Measurements from ENCODE around the gene GCN1. TPM values are rescaled to one million over a fixed set of nuclear protein-coding genes. Genes with fewer than 3 reads are reported as not detected.

The GCN1 gene
- total RNA-seq, 1 experiment from 2014 or later: 181 TPM

- no peak for TF ChIP-seq FOXP1 (CRISPR knock-in tag; IDR thresholded peaks at IDR 0.05; ENCODE audit: borderline replicate concordance)
- no peak for TF ChIP-seq USF1 (CRISPR knock-in tag; IDR thresholded peaks at IDR 0.05)
- TF ChIP-seq ZNF317 (CRISPR knock-in tag; IDR thresholded peaks at IDR 0.05; ENCODE audit: borderline replicate concordance, low read depth): no peak
- no peak for TF ChIP-seq ATF1 (CRISPR knock-in tag; IDR thresholded peaks at IDR 0.05)
- TF ChIP-seq NFYB (CRISPR knock-in tag; conservative IDR thresholded peaks at IDR 0.05; ENCODE audit: low read depth): no peak
- no peak for TF ChIP-seq HMGXB4 (CRISPR knock-in tag; IDR thresholded peaks at IDR 0.05)
- TF ChIP-seq TEAD1 (CRISPR knock-in tag; IDR thresholded peaks at IDR 0.05): no peak
These were observed 45.9 kb upstream of the GCN1 start (continued) for GRCh38 chr12:120240495-120240833.

GRCh38 chr12:120239776-120240494, 45.4 kb upstream of the GCN1 start:
- DNase-seq (ENCODE audit: low spot score) (no peak), ATAC-seq (no peak)
- Mint-ChIP-seq H3K4me3 (no peak overlapping the region), H3K27ac (no peak overlapping the region), H3K36me3 (no peaks in the 10 kb centered on the region), H3K27me3 (ENCODE audit: low read depth) (no peaks in the 10 kb centered on the region), H3K4me1 (peaks cover 63% of the 10 kb centered on the region), H3K9me3 (no peaks in the 10 kb centered on the region)
- TF ChIP-seq, protein P1, sequence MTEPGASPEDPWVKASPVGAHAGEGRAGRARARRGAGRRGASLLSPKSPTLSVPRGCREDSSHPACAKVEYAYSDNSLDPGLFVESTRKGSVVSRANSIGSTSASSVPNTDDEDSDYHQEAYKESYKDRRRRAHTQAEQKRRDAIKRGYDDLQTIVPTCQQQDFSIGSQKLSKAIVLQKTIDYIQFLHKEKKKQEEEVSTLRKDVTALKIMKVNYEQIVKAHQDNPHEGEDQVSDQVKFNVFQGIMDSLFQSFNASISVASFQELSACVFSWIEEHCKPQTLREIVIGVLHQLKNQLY (CRISPR knock-in tag; IDR thresholded peaks at IDR 0.05): no peak
- TF ChIP-seq NR3C1 (CRISPR knock-in tag; conservative IDR thresholded peaks at IDR 0.05; ENCODE audit: low read depth) (no peak), PRRX2 (CRISPR knock-in tag; IDR thresholded peaks at IDR 0.05) (no peak)
- TF ChIP-seq, protein P2, sequence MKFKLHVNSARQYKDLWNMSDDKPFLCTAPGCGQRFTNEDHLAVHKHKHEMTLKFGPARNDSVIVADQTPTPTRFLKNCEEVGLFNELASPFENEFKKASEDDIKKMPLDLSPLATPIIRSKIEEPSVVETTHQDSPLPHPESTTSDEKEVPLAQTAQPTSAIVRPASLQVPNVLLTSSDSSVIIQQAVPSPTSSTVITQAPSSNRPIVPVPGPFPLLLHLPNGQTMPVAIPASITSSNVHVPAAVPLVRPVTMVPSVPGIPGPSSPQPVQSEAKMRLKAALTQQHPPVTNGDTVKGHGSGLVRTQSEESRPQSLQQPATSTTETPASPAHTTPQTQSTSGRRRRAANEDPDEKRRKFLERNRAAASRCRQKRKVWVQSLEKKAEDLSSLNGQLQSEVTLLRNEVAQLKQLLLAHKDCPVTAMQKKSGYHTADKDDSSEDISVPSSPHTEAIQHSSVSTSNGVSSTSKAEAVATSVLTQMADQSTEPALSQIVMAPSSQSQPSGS (CRISPR knock-in tag; IDR thresholded peaks at IDR 0.05; ENCODE audit: borderline replicate concordance, low read depth): no peak
- TF ChIP-seq, protein P3, sequence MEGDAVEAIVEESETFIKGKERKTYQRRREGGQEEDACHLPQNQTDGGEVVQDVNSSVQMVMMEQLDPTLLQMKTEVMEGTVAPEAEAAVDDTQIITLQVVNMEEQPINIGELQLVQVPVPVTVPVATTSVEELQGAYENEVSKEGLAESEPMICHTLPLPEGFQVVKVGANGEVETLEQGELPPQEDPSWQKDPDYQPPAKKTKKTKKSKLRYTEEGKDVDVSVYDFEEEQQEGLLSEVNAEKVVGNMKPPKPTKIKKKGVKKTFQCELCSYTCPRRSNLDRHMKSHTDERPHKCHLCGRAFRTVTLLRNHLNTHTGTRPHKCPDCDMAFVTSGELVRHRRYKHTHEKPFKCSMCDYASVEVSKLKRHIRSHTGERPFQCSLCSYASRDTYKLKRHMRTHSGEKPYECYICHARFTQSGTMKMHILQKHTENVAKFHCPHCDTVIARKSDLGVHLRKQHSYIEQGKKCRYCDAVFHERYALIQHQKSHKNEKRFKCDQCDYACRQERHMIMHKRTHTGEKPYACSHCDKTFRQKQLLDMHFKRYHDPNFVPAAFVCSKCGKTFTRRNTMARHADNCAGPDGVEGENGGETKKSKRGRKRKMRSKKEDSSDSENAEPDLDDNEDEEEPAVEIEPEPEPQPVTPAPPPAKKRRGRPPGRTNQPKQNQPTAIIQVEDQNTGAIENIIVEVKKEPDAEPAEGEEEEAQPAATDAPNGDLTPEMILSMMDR (IDR thresholded peaks at IDR 0.05): no peak
- POLR2A ChIA-PET: interaction anchor here (0.5 to 1.6 kb wide), 3 partner anchors 11 to 18 kb away, joined by 5 to 6 read pairs (median 5); no protein-coding TSS in a partner anchor
- CTCF ChIA-PET: interaction anchor here (1.1 to 16.6 kb wide), 4 partner anchors 10 to 39 kb away, joined by 3 to 450 read pairs (median 28); partner anchors contain the start of genes PXN and RPLP0

GRCh38 chr12:120238839-120239445, 44.4 kb upstream of the GCN1 start:
- POLR2A ChIA-PET: interaction anchor here (0.8 to 1.6 kb wide), 4 partner anchors 10 to 53 kb away, joined by 3 to 6 read pairs (median 4); partner anchors contain the start of genes RNU4-2 and RPLP0
- no peaks in the 10 kb centered on the region for H3K27me3 Mint-ChIP-seq (ENCODE audit: low read depth)
- no peak overlapping the region for H3K27ac Mint-ChIP-seq
- no peak for TF ChIP-seq NFATC4 (CRISPR knock-in tag; IDR thresholded peaks at IDR 0.05)
- TF ChIP-seq, protein P4, sequence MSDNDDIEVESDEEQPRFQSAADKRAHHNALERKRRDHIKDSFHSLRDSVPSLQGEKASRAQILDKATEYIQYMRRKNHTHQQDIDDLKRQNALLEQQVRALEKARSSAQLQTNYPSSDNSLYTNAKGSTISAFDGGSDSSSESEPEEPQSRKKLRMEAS (CRISPR knock-in tag; IDR thresholded peaks at IDR 0.05): no peak
- no peak for TF ChIP-seq IRF2 (CRISPR knock-in tag; IDR thresholded peaks at IDR 0.05; ENCODE audit: borderline replicate concordance, low read depth)
- TF ChIP-seq CREM (CRISPR knock-in tag; IDR thresholded peaks at IDR 0.05): no peak
- TF ChIP-seq RORB (CRISPR knock-in tag; IDR thresholded peaks at IDR 0.05): no peak
- TF ChIP-seq ZNF423 (CRISPR knock-in tag; IDR thresholded peaks at IDR 0.05): no peak
- DNase-seq (ENCODE audit: low spot score) (no peak), ATAC-seq (no peak)
- CTCF ChIA-PET: interaction anchor here (0.5 to 16.6 kb wide), 5 partner anchors 8 to 52 kb away, joined by 3 to 450 read pairs (median 11); partner anchors contain the start of genes PXN and RPLP0
- no peaks in the 10 kb centered on the region for H3K36me3 Mint-ChIP-seq
- peaks cover 71% of the 10 kb centered on the region for H3K4me1 Mint-ChIP-seq
- no peak overlapping the region for H3K4me3 Mint-ChIP-seq
- H3K9me3 Mint-ChIP-seq: no peaks in the 10 kb centered on the region
